Endothelial cell of umbilical vein (primary cell): Measurements from ENCODE around the gene MKNK1. TPM values are rescaled to one million over a fixed set of nuclear protein-coding genes. Genes with fewer than 3 reads are reported as not detected.

Experiments
- BruUV-seq: library from RNA; stranded (reverse); fragments of 400-500 nt; replicated peaks from 2 replicates; lab custom pipeline; 2021; lab: Mats Ljungman, UMichigan
- CTCF ChIA-PET: fragments of 300-600, 350-600 bp; sonication (Branson Sonifier 250); formaldehyde crosslinking; loops from one replicate; lab custom pipeline; 2021; ENCODE audit warnings: antibody characterized with exemption, inconsistent platforms; lab: Charles Lee
- POLR2A ChIA-PET: fragments of 300-600, 350-600 bp; sonication (Branson Sonifier 250); formaldehyde crosslinking; loops from one replicate; lab custom pipeline; 2021; ENCODE audit warnings: antibody characterized with exemption, inconsistent platforms; lab: Charles Lee
- DNase-seq: peaks from one replicate; pipeline ENCODE4 v3.0.0-alpha.2; 2011; ENCODE audit warnings: low read depth, low spot score
- FAIRE-seq: peaks from 2 replicates; lab custom pipeline; 2011; peaks lifted over from hg19 to GRCh38; lab: Jason Lieb, UNC
- H2AFZ ChIP-seq: 2 replicates; pipeline ENCODE4 v1.6.0; 2012; ENCODE audit warnings: low read depth, low read length, control low read depth, inconsistent platforms
- H3K27ac ChIP-seq: 2 replicates; pipeline ENCODE4 v1.5.1; 2011; ENCODE audit warnings: low read depth, mild to moderate bottlenecking, control low read depth, low read length, moderate library complexity; ENCODE audit not compliant: insufficient read depth
- H3K27me3 ChIP-seq, 2 experiments: 2 replicates each; pipeline versions ENCODE4 v1.6.0 to v1.6.1; 2011; ENCODE audit warnings: low read length in 2 of 2, mixed read lengths in 1 of 2; ENCODE audit not compliant: control insufficient read depth in 2 of 2, insufficient read depth in 2 of 2
- H3K36me3 ChIP-seq, 2 experiments: 2 replicates in 1 of 2; 3 replicates in 1 of 2; pipeline ENCODE4 v1.5.1; 2011; ENCODE audit warnings: low read length in 2 of 2, mild to moderate bottlenecking in 1 of 2, moderate library complexity in 1 of 2; ENCODE audit not compliant: control insufficient read depth in 2 of 2, insufficient read depth in 2 of 2; ENCODE audit errors: extremely low read depth in 1 of 2
- H3K4me1 ChIP-seq: 3 replicates; pipeline ENCODE4 v1.5.1; 2011; ENCODE audit warnings: mild to moderate bottlenecking, low read length; ENCODE audit not compliant: control insufficient read depth, insufficient read depth; ENCODE audit errors: extremely low read depth
- H3K4me2 ChIP-seq: 2 replicates; pipeline ENCODE4 v1.6.1; 2011; ENCODE audit warnings: low read length, control low read depth, mixed read lengths; ENCODE audit not compliant: insufficient read depth
- H3K4me3 ChIP-seq, 3 experiments: fragments of 200-600 bp in 1 of 3; sonication (generic), shearing (Covaris generic) in 1 of 3; replicated peaks in 1 of 3; 2 replicates each; pipeline ENCODE4 v1.5.1; 2011 to 2016; ENCODE audit warnings: control low read depth in 3 of 3, low read length in 3 of 3, mild to moderate bottlenecking in 2 of 3, inconsistent platforms in 1 of 3, low read depth in 1 of 3, moderate library complexity in 1 of 3; ENCODE audit not compliant: insufficient read depth in 1 of 3
- H3K79me2 ChIP-seq: 2 replicates; pipeline ENCODE4 v1.6.0; 2012; ENCODE audit warnings: low read length, inconsistent platforms; ENCODE audit not compliant: control insufficient read depth, insufficient read depth
- H3K9ac ChIP-seq: replicated peaks from 2 replicates; pipeline ENCODE3; 2011; ENCODE audit warnings: low read length, control low read depth; ENCODE audit not compliant: insufficient read depth; ENCODE audit errors: extremely low read depth
- H3K9me1 ChIP-seq: replicated peaks from 3 replicates; pipeline ENCODE4 v1.6.0; 2011; ENCODE audit warnings: mild to moderate bottlenecking, low read length; ENCODE audit not compliant: control insufficient read depth, insufficient read depth; ENCODE audit errors: extremely low read depth
- H3K9me3 ChIP-seq: replicated peaks from 2 replicates; pipeline ENCODE4 v1.5.1; 2012; ENCODE audit warnings: low read length, inconsistent platforms; ENCODE audit not compliant: control insufficient read depth, insufficient read depth
- H4K20me1 ChIP-seq: replicated peaks from 2 replicates; pipeline ENCODE3; 2011; ENCODE audit warnings: mild to moderate bottlenecking, low read length; ENCODE audit not compliant: control insufficient read depth, insufficient read depth; ENCODE audit errors: extremely low read depth
- CTCF ChIP-seq, 2 donors: IDR thresholded peaks; 1 replicate in 1 of 2; 2 replicates in 1 of 2; pipeline ENCODE4 v1.5.1; 2011; ENCODE audit warnings: low read length in 2 of 2, mild to moderate bottlenecking in 2 of 2, moderate library complexity in 2 of 2, control low read depth in 1 of 2, inconsistent platforms in 1 of 2, low read depth in 1 of 2; ENCODE audit not compliant: insufficient read depth in 1 of 2; ENCODE audit errors: extremely low read depth in 1 of 2
- EZH2 ChIP-seq: IDR thresholded peaks from 2 replicates; pipeline ENCODE4 v1.6.1; 2012; ENCODE audit warnings: borderline replicate concordance, low read depth, mild to moderate bottlenecking, moderate library complexity, low read length, inconsistent platforms; ENCODE audit not compliant: severe bottlenecking
- FOS ChIP-seq: IDR thresholded peaks from 2 replicates; pipeline ENCODE4 v1.6.1; 2011; ENCODE audit warnings: mild to moderate bottlenecking, low read length, moderate library complexity, borderline replicate concordance; ENCODE audit not compliant: insufficient read depth
- GATA2 ChIP-seq: IDR thresholded peaks from 2 replicates; pipeline ENCODE4 v1.7.0; 2011; ENCODE audit warnings: low read depth, mild to moderate bottlenecking, moderate library complexity, mixed read lengths, low read length; ENCODE audit not compliant: insufficient read length, insufficient read depth
- JUN ChIP-seq: IDR thresholded peaks from 2 replicates; pipeline ENCODE4 v1.6.1; 2011; ENCODE audit warnings: borderline replicate concordance, low read depth; ENCODE audit not compliant: insufficient read length, insufficient read depth
- MAX ChIP-seq: IDR thresholded peaks from 2 replicates; pipeline ENCODE4 v1.6.1; 2011; ENCODE audit not compliant: insufficient read depth, insufficient read length
- MYC ChIP-seq: IDR thresholded peaks from one replicate; pipeline ENCODE4 v1.6.1; 2011; ENCODE audit warnings: mild to moderate bottlenecking, low read depth, low read length
- POLR2A ChIP-seq: IDR thresholded peaks from 2 replicates; pipeline ENCODE4 v1.6.1; 2012; ENCODE audit warnings: low read depth, mild to moderate bottlenecking, control low read depth, low read length
- POLR2AphosphoS5 ChIP-seq: IDR thresholded peaks from 2 replicates; pipeline ENCODE4 v1.6.1; 2012; ENCODE audit warnings: low read depth, mild to moderate bottlenecking, control low read depth, low read length, moderate library complexity; ENCODE audit not compliant: insufficient read depth
- dilution Hi-C: fragments of 300-500 bp; cut with MboI; formaldehyde crosslinking; loops from one replicate; pipeline ENCODE4 v1.15.0; 2019; ENCODE audit warnings: low sequenced_read_pairs; ENCODE audit not compliant: extremely low pct_ligation_motif_present
- intact Hi-C: fragments of 100-400 bp; cut with micrococcal nuclease; formaldehyde crosslinking; loops from one replicate; pipeline ENCODE4 v1.10.0; 2022
- polyA plus RNA-seq, 4 experiments: library from polyadenylated mRNA; depleted of rRNA in 3 of 4; stranded (reverse) in 3 of 4; unstranded in 1 of 4; fragments of >200 nt; gene quantifications; 2 replicates each; pipeline versions ENCODE4 v1.2.1 to v1.2.3, GENCODE V29; 2011 to 2012; ENCODE audit warnings: missing spikeins in 1 of 4
- total RNA-seq: library from RNA; stranded (reverse); gene quantifications from 2 replicates; pipeline ENCODE4 v1.2.3, GENCODE V29; 2021

Gene MKNK1
- total and polyA plus RNA-seq, 2 donors (not counting 3 experiments of a cell fraction or from before 2014, with no cell fraction given), result 32.9 to 42.6 TPM

GRCh38 chr1:46558966-46559365 is 45.1 kb downstream of the MKNK1 start:
- Histone ChIP-seq H3K4me3 (no peak overlapping the region), H3K79me2 (no peaks in the 10 kb centered on the region), H2AFZ (no peak overlapping the region), H3K27me3 (no peaks in the 10 kb centered on the region), H3K4me1 (no peaks in the 10 kb centered on the region), H3K9me1 (no peaks in the 10 kb centered on the region), H4K20me1 (no peaks in the 10 kb centered on the region), H3K27ac (no peak overlapping the region), H3K9me3 (no peaks in the 10 kb centered on the region), H3K36me3 (peaks cover 0 to 6% of the 10 kb centered on the region in 2 experiments), H3K9ac (no peak overlapping the region), H3K4me2 (no peak overlapping the region)
- intact Hi-C loops (no loop called here), dilution Hi-C loops (no loop called here)
- ChIA-PET CTCF (interaction anchor here (1.0 kb wide), 2 partner anchors 11 to 188 kb away, joined by 3 to 5 read pairs; no protein-coding TSS in a partner anchor), POLR2A (no interaction called here)
- no peak for TF ChIP-seq MAX
- no peak for TF ChIP-seq FOS
- no peak for TF ChIP-seq POLR2AphosphoS5
- no peak for TF ChIP-seq MYC
- TF ChIP-seq CTCF (IDR thresholded peaks at IDR 0.05; ENCODE audit: extremely low read depth in 1 of 2, insufficient read depth in 1 of 2, low read depth in 1 of 2, low read length in 2 of 2), result no peak
- TF ChIP-seq POLR2A, result no peak
- TF ChIP-seq EZH2, result no peak
- no peak for TF ChIP-seq JUN
- TF ChIP-seq GATA2, result no peak
- FAIRE-seq, result no peak
- DNase-seq, result no peak
- BruUV-seq, result no TSS peak
